ENCODE measurements around the gene COTL1. TPM values are rescaled to one million over a fixed set of nuclear protein-coding genes. Genes with fewer than 3 reads are reported as not detected.
"Not testable (repeated sequence)": the region's sequence is repeated elsewhere in the genome, so short reads cannot be mapped to it uniquely, and the experiment has no call there.

The COTL1 gene
- total RNA-seq, 1 experiment from 2014 or later = 408 TPM

DNA sequence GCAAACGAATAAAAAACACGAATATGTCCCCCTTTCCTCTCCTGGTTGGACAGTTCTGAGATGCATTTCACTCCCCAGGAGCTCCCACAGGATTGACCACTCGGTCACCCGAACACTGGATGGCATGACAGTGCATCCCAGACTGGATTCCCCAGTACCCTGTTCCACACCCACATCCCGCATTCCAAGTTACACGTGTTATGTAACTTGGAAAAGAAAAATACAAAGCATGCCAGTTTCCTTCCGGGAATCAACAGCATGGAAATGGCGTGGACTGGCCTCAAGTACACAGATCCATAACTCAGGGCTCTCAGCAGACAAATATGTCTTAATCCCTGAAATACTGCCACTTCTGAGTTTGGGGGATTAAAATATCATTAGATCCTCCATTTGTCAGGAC, 17.8 kb upstream of the COTL1 start:
- TF ChIP-seq EZH2 (IDR thresholded peaks at IDR 0.05; ENCODE audit: low read length, unreplicated experiment) = no peak
- TF ChIP-seq EZH2phosphoT487 (IDR thresholded peaks at IDR 0.05; ENCODE audit: borderline replicate concordance, low read length) = no peak
- TF ChIP-seq, protein P1, sequence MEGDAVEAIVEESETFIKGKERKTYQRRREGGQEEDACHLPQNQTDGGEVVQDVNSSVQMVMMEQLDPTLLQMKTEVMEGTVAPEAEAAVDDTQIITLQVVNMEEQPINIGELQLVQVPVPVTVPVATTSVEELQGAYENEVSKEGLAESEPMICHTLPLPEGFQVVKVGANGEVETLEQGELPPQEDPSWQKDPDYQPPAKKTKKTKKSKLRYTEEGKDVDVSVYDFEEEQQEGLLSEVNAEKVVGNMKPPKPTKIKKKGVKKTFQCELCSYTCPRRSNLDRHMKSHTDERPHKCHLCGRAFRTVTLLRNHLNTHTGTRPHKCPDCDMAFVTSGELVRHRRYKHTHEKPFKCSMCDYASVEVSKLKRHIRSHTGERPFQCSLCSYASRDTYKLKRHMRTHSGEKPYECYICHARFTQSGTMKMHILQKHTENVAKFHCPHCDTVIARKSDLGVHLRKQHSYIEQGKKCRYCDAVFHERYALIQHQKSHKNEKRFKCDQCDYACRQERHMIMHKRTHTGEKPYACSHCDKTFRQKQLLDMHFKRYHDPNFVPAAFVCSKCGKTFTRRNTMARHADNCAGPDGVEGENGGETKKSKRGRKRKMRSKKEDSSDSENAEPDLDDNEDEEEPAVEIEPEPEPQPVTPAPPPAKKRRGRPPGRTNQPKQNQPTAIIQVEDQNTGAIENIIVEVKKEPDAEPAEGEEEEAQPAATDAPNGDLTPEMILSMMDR (conservative IDR thresholded peaks at IDR 0.05; ENCODE audit: low read depth, low read length) = no peak
- DNase-seq (no peak), ATAC-seq (no peak)
- Histone ChIP-seq H3K79me2 (ENCODE audit: low read length) (no peaks in the 10 kb centered on the region), H3K4me1 (ENCODE audit: insufficient read depth, low read length) (no peaks in the 10 kb centered on the region), H3K4me2 (ENCODE audit: low read length) (no peak overlapping the region), H3K27ac (ENCODE audit: low read length) (no peak overlapping the region), H3K9ac (ENCODE audit: low read length) (no peak overlapping the region), H3K36me3 (ENCODE audit: low read depth, low read length) (no peaks in the 10 kb centered on the region), H3K4me3 (ENCODE audit: low read length) (no peak overlapping the region), H3K9me3 (ENCODE audit: low read length) (no peaks in the 10 kb centered on the region), H2AFZ (ENCODE audit: low read length) (no peak overlapping the region), H3K9me2 (replicated peaks; ENCODE audit: low read length) (no peaks in the 10 kb centered on the region), H3K27me3 (ENCODE audit: low read length) (no peaks in the 10 kb centered on the region), H4K20me1 (ENCODE audit: low read length) (no peaks in the 10 kb centered on the region), H3F3A (ENCODE audit: low read length, unreplicated experiment) (no peaks in the 10 kb centered on the region)
- intact Hi-C loops (cut with micrococcal nuclease) = no loop called here
- ChIA-PET POLR2A (ENCODE audit: unreplicated experiment) (no interaction called here), CTCF (no interaction called here)
- BruUV-seq (replicated peaks) = no TSS peak

DNA sequence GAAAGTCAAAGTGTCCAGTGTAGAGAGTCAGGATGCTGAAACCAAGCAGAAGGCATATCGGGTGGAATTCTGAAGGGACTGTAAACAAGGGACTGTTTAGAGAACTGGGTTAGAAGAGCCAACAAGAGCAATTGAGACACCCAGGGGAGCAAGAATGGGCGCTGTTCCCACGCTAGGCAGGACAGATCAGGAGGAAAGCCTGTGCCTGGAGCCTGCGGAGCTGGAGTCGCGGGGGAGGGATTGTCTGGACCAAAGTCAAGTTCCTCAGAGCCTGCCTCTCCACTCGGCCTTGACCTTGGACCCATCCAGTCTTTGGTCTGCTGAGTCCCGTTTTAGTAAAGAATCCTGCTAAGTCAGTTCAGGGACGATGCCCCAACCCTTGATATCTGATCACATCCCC, 15.7 kb upstream of the COTL1 start:
- Histone ChIP-seq H3K36me3 (ENCODE audit: low read depth, low read length) (no peaks in the 10 kb centered on the region), H3F3A (ENCODE audit: low read length, unreplicated experiment) (no peaks in the 10 kb centered on the region), H2AFZ (ENCODE audit: low read length) (no peak overlapping the region), H3K4me2 (ENCODE audit: low read length) (no peak overlapping the region), H4K20me1 (ENCODE audit: low read length) (no peaks in the 10 kb centered on the region), H3K9me2 (replicated peaks; ENCODE audit: low read length) (no peaks in the 10 kb centered on the region), H3K27ac (ENCODE audit: low read length) (no peak overlapping the region), H3K9ac (ENCODE audit: low read length) (no peak overlapping the region), H3K79me2 (ENCODE audit: low read length) (no peaks in the 10 kb centered on the region), H3K27me3 (ENCODE audit: low read length) (no peaks in the 10 kb centered on the region), H3K4me3 (ENCODE audit: low read length) (no peak overlapping the region), H3K4me1 (ENCODE audit: insufficient read depth, low read length) (no peaks in the 10 kb centered on the region), H3K9me3 (ENCODE audit: low read length) (no peaks in the 10 kb centered on the region)
- ATAC-seq = no peak
- ChIA-PET POLR2A (ENCODE audit: unreplicated experiment) (no interaction called here), CTCF (no interaction called here)
- no TSS peak for BruUV-seq (replicated peaks)
- DNase-seq = no peak
- intact Hi-C loops (cut with micrococcal nuclease) = no loop called here
- TF ChIP-seq EZH2phosphoT487 (IDR thresholded peaks at IDR 0.05; ENCODE audit: borderline replicate concordance, low read length) = no peak
- TF ChIP-seq EZH2 (IDR thresholded peaks at IDR 0.05; ENCODE audit: low read length, unreplicated experiment) = no peak
- TF ChIP-seq, protein P1 (conservative IDR thresholded peaks at IDR 0.05; ENCODE audit: low read depth, low read length) = no peak

DNA sequence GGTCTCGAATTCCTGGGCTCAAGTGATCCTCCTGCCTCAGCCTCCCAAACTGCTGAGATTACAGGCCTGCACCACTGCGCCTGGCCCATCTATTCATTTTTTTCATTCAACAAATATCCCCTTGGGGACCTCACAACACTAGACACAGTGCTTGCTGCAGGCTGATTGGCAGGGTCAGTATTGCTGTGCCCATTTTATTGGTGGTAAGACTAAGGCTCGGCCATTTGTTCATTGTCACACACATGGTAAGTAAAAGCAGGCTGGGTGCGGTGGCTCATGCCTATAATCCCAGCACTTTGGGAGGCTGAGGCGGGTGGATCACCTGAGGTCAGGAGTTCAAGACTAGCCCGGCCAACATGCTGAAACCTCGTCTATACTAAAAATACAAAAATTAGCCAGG, 15.0 kb upstream of the COTL1 start:
- H3K79me2 ChIP-seq (ENCODE audit: low read length); H3K9ac ChIP-seq (ENCODE audit: low read length); H3F3A ChIP-seq (ENCODE audit: low read length, unreplicated experiment); DNase-seq; H3K36me3 ChIP-seq (ENCODE audit: low read depth, low read length); H2AFZ ChIP-seq (ENCODE audit: low read length); H3K4me3 ChIP-seq (ENCODE audit: low read length); BruUV-seq (replicated peaks); H4K20me1 ChIP-seq (ENCODE audit: low read length); intact Hi-C loops (cut with micrococcal nuclease); H3K9me3 ChIP-seq (ENCODE audit: low read length); H3K27ac ChIP-seq (ENCODE audit: low read length); ATAC-seq; H3K9me2 ChIP-seq (replicated peaks; ENCODE audit: low read length); CTCF ChIA-PET; H3K27me3 ChIP-seq (ENCODE audit: low read length); H3K4me2 ChIP-seq (ENCODE audit: low read length); H3K4me1 ChIP-seq (ENCODE audit: insufficient read depth, low read length): not testable (repeated sequence)
- POLR2A ChIA-PET (ENCODE audit: unreplicated experiment) = interaction anchor here (0.6 kb wide), 1 partner anchor 71 kb away, joined by 4 read pairs; no protein-coding TSS in a partner anchor
